GM18519 (cell line): ENCODE measurements around the gene NRG4.
"Not testable (repeated sequence)": the region's sequence is repeated elsewhere in the genome, so short reads cannot be mapped to it uniquely, and the experiment has no call there.

ENCODE experiments used
- ATAC-seq: cut with Tn5 transposase; IDR thresholded peaks from one replicate; pipeline ENCODE4 v1.9.1; 2021; ENCODE audit warnings: mild to moderate bottlenecking, moderate library complexity; ENCODE audit not compliant: unreplicated experiment, low FRiP score

NRG4 gene

GRCh38 chr15:76011627-76012551, at the start of gene NRG4:
Gene NRG4, minus strand, starts transcription at chr15:76012424. Its CDS starts 1,194 bp downstream, at chr15:76011230.
- ATAC-seq: no peak

- ATAC-seq: no peak
Measured at GRCh38 chr15:76061700-76062099, 49.5 kb upstream of the NRG4 start.

GRCh38 chr15:76060118-76060989, 48.1 kb upstream of the NRG4 start:
- no peak for ATAC-seq

- no peak for ATAC-seq
Measured at GRCh38 chr15:76059320-76060117, 47.3 kb upstream of the NRG4 start, which contains the start of gene TMEM266. Gene TMEM266, plus strand, starts transcription at chr15:76059985. Its CDS starts 74,279 bp downstream, at chr15:76134264.

GRCh38 chr15:76058714-76059319, 46.6 kb upstream of the NRG4 start:
- ATAC-seq: no peak

- ATAC-seq: no peak
Measured at GRCh38 chr15:76057332-76058000, 45.2 kb upstream of the NRG4 start.

GRCh38 chr15:76056931-76057330, 44.7 kb upstream of the NRG4 start:
- no peak for ATAC-seq

- not testable (repeated sequence) for ATAC-seq
Measured at GRCh38 chr15:76054201-76054600, 42.0 kb upstream of the NRG4 start.

GRCh38 chr15:76038512-76038911, 26.3 kb upstream of the NRG4 start:
- ATAC-seq: no peak

GRCh38 chr15:76035593-76035992, 23.4 kb upstream of the NRG4 start:
- no peak for ATAC-seq

- no peak for ATAC-seq
Measured at GRCh38 chr15:76034111-76034510, 21.9 kb upstream of the NRG4 start.

GRCh38 chr15:76033438-76033837, 21.2 kb upstream of the NRG4 start:
- no peak for ATAC-seq

GRCh38 chr15:76032046-76032445, 19.8 kb upstream of the NRG4 start:
- no peak for ATAC-seq

GRCh38 chr15:76024021-76024768, 12.0 kb upstream of the NRG4 start:
- ATAC-seq: no peak

- ATAC-seq: not testable (repeated sequence)
Measured at GRCh38 chr15:76013470-76013869, 1.2 kb upstream of the NRG4 start.

GRCh38 chr15:76010613-76011012, 1.6 kb downstream of the NRG4 start:
- ATAC-seq: no peak

- no peak for ATAC-seq
Measured at GRCh38 chr15:76006136-76006778, 6.0 kb downstream of the NRG4 start.

- no peak for ATAC-seq
Measured at GRCh38 chr15:76003364-76003763, 8.9 kb downstream of the NRG4 start.
